IPS-NIHi7 (cell line): ENCODE results near the gene GPC5.
"Not testable (repeated sequence)": the region's sequence is repeated elsewhere in the genome, so short reads cannot be mapped to it uniquely, and the experiment has no call there.

Source experiments
- DNase-seq: peaks from one replicate; pipeline ENCODE4 v3.0.0; 2012; ENCODE audit warnings: mixed read lengths; ENCODE audit errors: extremely low spot score

The GPC5 gene

DNA sequence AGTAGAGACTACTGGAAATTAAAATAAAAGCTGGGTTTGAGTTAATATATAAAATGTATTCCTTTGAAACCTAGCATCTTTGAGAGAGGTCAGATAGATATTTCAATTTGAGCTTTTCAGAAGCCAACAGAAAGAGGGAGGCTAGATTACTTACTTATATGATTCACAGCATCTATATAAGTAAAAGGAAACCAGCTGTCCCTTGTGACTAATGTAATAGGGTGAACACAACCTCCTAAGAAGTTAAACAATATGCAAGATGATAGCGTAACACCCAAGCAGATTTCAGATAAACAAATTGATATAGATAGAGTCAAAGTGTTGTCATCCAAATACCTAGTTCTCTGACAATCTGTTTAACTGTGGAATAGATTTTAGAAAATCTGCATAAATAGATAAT, 1434.7 kb downstream of the GPC5 start:
- DNase-seq = no peak

DNA sequence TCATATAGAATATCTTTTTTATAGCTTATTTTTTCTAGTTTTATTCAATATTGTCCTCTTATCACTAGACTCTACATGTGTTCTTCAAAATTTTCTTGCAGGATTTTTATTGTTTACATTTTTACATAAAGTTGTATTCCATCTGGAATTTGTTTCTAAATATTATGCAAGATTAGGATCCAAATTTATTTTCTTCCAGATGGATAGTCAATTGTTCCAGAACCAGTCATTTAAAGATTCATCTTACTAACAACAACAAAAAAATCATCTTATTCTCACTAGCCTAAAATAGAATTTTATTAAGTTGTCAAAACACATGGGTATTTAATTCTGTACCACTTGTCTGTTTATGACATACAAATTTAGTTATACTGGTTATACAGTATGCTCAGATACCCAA, 1437.8 kb downstream of the GPC5 start:
- DNase-seq = no peak

- no peak for DNase-seq
Observed at GRCh38 chr13:92838786-92839185, 1440.4 kb downstream of the GPC5 start.

GRCh38 chr13:92842145-92842544, 1443.7 kb downstream of the GPC5 start:
- no peak for DNase-seq

DNA sequence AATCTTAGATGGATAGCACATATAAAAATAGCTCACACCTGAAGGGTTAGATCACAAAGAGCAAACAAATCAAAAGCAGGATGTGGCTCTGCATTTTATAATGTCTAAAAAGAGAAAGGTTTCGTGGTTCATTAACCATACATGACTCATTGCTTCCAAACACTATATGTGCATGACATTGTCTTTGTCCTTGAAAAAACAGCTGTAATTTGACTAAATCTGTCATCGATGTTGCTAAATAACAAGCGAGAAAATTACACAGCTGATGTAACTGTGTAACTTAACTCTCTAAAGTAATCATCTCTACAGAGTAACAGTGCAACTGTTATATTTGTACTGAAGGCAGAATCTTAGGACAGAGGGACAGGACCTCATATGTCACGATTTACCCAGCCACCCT, 1445.1 kb downstream of the GPC5 start:
- DNase-seq = no peak

DNA sequence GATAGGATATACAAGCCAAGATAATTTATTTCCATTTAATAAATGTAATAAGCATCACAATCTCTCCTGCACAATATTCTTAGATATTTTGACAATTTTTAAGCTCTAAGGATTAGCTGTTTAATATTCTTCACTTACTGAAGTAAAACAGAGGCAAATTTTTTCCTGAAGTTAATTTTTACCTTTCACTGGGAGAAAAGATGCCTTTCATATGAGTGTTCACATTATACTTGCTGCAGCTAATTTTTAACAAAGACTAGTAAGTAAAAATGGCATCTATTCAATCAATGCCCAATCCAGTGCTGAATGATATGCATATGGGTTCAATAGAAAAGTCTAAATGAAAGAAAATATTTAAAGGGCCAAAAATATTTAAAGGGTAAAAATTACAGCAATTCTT, 1451.0 kb downstream of the GPC5 start:
- DNase-seq = no peak

- no peak for DNase-seq
Observed at GRCh38 chr13:92864584-92865284, 1466.3 kb downstream of the GPC5 start.

GRCh38 chr13:92873029-92873428, 1474.6 kb downstream of the GPC5 start:
- no peak for DNase-seq

DNA sequence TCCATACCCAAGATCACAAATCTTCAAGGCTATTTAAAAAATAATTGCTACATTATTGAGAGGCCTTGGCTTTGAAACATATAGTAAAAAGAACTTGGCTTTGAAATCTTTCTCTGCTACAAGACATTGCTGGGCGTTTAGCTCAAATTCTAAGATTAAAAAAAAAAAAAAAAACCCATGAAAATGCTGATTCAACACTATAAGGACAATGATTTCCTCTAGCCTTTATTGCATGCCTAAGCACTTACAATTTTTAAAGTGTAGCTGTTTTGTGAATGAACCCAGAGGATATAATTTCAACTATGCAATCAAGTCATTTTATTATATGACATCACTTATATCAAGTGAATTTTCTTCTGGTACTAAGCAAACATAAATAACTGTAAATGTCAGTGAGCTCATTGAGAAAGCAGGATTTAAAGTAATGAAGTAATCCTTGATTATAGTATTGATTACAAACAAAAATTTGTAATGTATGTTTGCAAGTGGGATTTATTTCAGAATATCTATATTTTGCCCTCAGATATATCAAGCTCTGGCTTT, 1488.2 kb downstream of the GPC5 start:
- no peak for DNase-seq

DNA sequence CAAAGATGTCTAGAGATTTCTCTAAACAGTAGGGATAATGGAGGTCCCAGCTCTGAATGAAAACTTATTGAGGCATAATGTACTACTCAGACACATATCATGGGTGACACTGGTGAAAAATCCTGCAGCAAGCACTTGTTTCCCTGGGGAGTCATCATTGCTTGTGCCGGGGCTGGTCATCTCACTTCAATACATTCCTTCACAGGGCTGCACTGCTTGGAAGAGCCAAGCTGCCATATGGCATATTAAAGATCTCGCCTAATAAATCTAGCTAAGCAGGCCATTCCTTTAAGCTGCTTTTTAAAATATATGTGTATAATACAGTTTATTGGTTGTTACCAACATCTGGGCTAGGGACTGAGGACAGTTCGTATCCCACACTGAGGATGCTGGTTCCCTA, 1496.0 kb downstream of the GPC5 start:
- DNase-seq = no peak

GRCh38 chr13:92896842-92897241, 1498.4 kb downstream of the GPC5 start:
- DNase-seq = peak; percentile 41

- not testable (repeated sequence) for DNase-seq
Observed at GRCh38 chr13:92898946-92899345, 1500.5 kb downstream of the GPC5 start.

DNA sequence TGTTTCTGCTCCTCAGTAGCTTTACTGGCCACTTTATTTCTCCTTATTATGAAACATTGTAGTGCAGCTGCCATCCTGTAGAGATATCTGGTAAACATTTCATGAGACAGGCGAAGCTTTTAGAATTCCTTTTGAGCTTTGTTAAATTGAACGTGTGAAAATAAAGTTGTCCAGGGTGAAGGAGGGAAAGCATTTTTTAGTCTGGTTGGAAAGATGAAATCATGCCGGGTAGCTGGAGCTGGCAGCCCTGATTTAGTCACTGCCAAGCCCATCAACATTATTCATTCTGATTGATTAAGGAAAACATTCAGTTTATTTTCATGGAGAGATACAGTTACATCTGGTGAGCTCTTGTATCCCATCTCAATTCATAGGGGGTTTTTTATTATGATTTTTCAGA, 1502.0 kb downstream of the GPC5 start:
- DNase-seq = no peak

DNA sequence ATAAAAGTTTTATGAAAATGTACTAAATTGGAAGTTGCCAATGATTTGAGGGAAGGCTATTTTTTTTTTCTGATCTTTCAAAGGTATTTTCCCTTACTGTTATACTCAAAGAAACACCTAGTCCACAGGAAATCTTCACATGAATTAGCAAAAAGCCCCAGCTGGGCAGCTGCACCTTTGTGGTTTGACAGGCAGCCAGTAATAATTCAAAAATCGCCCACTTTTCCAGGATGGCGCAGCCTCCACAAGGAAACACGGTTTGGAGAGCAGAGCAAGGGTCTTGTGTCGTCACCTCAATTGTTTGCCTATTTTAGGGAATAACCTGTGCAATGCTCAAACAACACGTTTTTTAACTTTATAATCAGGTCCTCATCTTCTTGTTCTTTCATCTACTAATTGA, 1503.3 kb downstream of the GPC5 start:
- no peak for DNase-seq

DNA sequence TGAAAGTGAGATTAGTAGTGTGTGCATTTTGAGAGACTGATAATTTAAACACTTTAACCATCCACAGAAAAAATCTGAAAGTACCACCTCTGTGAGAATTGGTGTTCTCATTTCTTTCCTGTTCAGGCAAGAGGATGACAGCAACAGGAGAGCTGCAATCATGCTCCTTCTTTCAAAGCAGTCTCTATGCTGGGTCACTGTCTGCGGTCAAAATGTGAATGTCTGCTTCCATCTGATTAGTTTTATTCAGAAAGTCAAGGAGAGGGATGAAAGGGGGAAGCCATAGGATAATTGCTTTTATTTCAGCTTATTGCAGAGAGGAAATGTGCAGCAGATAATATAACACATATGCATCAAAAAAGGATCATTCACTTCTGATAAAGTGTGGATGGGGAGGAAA, 1514.2 kb downstream of the GPC5 start:
- DNase-seq = no peak

- DNase-seq = no peak
Observed at GRCh38 chr13:92913840-92914239, 1515.4 kb downstream of the GPC5 start.
